ENCODE results near the gene MRPS18B.
A peak's percentile ranks its signal among the peaks of the same experiment; 100 is the strongest.

DNA sequence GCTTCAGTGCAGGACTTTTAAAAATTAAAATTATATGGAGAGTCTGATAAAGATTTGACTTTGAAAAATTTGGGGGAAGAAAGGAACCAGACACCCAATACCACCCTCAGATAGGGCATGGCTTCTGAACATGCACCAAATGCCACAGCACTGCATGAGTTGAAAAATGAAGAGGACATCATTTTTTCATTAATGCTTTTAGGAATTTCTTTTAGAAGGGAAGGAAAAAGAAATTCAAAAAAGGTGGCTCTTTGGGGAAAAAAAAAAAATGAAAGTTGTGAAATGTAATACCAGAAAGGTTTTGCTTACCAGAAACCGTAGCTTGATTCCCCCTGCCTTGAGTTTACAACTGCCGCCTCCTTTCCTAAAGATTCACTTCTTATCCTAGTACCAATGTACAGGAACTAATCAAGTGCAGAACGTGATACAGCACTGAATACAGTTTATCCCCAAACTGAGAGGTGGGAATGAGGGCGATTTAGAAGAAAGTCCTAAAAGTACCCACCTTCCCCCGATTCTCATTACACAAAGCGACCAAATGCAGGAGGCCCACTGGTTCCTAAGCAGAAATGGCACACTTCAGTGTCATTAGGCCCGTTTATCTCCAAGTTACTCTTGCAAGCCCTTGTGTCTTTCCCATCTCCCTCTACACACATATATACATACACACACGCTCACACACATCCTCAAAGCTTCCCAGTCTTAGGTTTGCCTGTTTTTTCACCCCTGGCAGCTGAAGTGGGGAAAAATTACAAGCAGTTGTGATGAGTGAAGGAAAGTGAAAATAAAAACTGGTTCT lies 3.4 kb upstream of the MRPS18B start:
- TF ChIP-seq, protein P1, sequence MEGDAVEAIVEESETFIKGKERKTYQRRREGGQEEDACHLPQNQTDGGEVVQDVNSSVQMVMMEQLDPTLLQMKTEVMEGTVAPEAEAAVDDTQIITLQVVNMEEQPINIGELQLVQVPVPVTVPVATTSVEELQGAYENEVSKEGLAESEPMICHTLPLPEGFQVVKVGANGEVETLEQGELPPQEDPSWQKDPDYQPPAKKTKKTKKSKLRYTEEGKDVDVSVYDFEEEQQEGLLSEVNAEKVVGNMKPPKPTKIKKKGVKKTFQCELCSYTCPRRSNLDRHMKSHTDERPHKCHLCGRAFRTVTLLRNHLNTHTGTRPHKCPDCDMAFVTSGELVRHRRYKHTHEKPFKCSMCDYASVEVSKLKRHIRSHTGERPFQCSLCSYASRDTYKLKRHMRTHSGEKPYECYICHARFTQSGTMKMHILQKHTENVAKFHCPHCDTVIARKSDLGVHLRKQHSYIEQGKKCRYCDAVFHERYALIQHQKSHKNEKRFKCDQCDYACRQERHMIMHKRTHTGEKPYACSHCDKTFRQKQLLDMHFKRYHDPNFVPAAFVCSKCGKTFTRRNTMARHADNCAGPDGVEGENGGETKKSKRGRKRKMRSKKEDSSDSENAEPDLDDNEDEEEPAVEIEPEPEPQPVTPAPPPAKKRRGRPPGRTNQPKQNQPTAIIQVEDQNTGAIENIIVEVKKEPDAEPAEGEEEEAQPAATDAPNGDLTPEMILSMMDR (IDR thresholded peaks at IDR 0.05 in 8 of 11, conservative IDR thresholded peaks at IDR 0.05 in 3 of 11): no peak
- TF ChIP-seq POLR2AphosphoS5 (IDR thresholded peaks at IDR 0.05) (peak in 1 of 3 donors; percentile 61), POLR2A (IDR thresholded peaks at IDR 0.05) (peak in 1 of 3 donors; percentile 25)

All from spleen (tissue), 7 donors.